ENCODE data around the gene GC.
"Not testable (repeated sequence)": the region's sequence is repeated elsewhere in the genome, so short reads cannot be mapped to it uniquely, and the experiment has no call there.

GC gene

GRCh38 chr4:71783972-71784371 is at the start of gene GC:
Gene GC, minus strand, starts transcription at chr4:71784079. Its CDS starts 61 bp downstream, at chr4:71784018.
- no peak for DNase-seq

- DNase-seq, result no peak
Observed at GRCh38 chr4:71833232-71833900, 49.5 kb upstream of the GC start.

- no peak for DNase-seq
Observed at GRCh38 chr4:71832049-71832448, 48.2 kb upstream of the GC start.

GRCh38 chr4:71830497-71831190 is 46.8 kb upstream of the GC start:
- DNase-seq, result no peak

GRCh38 chr4:71828470-71828869 is 44.6 kb upstream of the GC start:
- no peak for DNase-seq

GRCh38 chr4:71827826-71828225 is 43.9 kb upstream of the GC start:
- DNase-seq, result no peak

- DNase-seq, result no peak
Observed at GRCh38 chr4:71816676-71817303, 32.9 kb upstream of the GC start.

GRCh38 chr4:71814433-71814832 is 30.6 kb upstream of the GC start:
- no peak for DNase-seq

GRCh38 chr4:71809805-71810204 is 25.9 kb upstream of the GC start:
- not testable (repeated sequence) for DNase-seq

- no peak for DNase-seq
Observed at GRCh38 chr4:71807469-71807868, 23.6 kb upstream of the GC start.

- not testable (repeated sequence) for DNase-seq
Observed at GRCh38 chr4:71805230-71805629, 21.4 kb upstream of the GC start.

GRCh38 chr4:71804017-71804697 is 20.3 kb upstream of the GC start:
- DNase-seq, result not testable (repeated sequence)

GRCh38 chr4:71785959-71786358 is 2.1 kb upstream of the GC start:
- DNase-seq, result no peak

GRCh38 chr4:71784569-71785197 is 804 bp upstream of the GC start:
- DNase-seq, result no peak

GRCh38 chr4:71777891-71778290 is 6.0 kb downstream of the GC start:
- DNase-seq, result no peak

GRCh38 chr4:71775449-71775848 is 8.4 kb downstream of the GC start:
- no peak for DNase-seq

GRCh38 chr4:71774136-71774535 is 9.7 kb downstream of the GC start:
- DNase-seq, result no peak

GRCh38 chr4:71773004-71773403 is 10.9 kb downstream of the GC start:
- no peak for DNase-seq

GRCh38 chr4:71772592-71772991 is 11.3 kb downstream of the GC start:
- DNase-seq, result no peak

- no peak for DNase-seq
Observed at GRCh38 chr4:71771613-71772012, 12.3 kb downstream of the GC start.

GRCh38 chr4:71769434-71769833 is 14.4 kb downstream of the GC start:
- no peak for DNase-seq

- DNase-seq, result no peak
Observed at GRCh38 chr4:71768123-71768522, 15.8 kb downstream of the GC start.

GRCh38 chr4:71765821-71766383 is 18.0 kb downstream of the GC start:
- no peak for DNase-seq

All from activated gamma-delta T cell treated with Interleukin-2 at 50 U/mL for 16 hours (primary cell).